HG02870 (cell line): Measurements from ENCODE around the gene INSYN2A.

Experiments used
- ATAC-seq: cut with Tn5 transposase; IDR thresholded peaks from one replicate; pipeline ENCODE4 v1.9.1; 2021; ENCODE audit warnings: mild to moderate bottlenecking, moderate library complexity; ENCODE audit not compliant: unreplicated experiment

Gene INSYN2A

GRCh38 chr10:127195571-127196281, 665 bp downstream of the INSYN2A start:
- ATAC-seq = no peak

GRCh38 chr10:127195041-127195506, 1.3 kb downstream of the INSYN2A start:
- no peak for ATAC-seq

GRCh38 chr10:127194599-127194998, 1.8 kb downstream of the INSYN2A start:
- no peak for ATAC-seq

GRCh38 chr10:127194111-127194510, 2.3 kb downstream of the INSYN2A start:
- ATAC-seq = no peak

GRCh38 chr10:127193125-127193524, 3.3 kb downstream of the INSYN2A start:
- ATAC-seq = no peak

- no peak for ATAC-seq
Measured at GRCh38 chr10:127190427-127190826, 6.0 kb downstream of the INSYN2A start.

- ATAC-seq = no peak
Measured at GRCh38 chr10:127189226-127189625, 7.2 kb downstream of the INSYN2A start.

GRCh38 chr10:127186813-127187212, 9.6 kb downstream of the INSYN2A start:
- ATAC-seq = no peak

GRCh38 chr10:127184582-127184981, 11.8 kb downstream of the INSYN2A start:
- ATAC-seq = no peak

GRCh38 chr10:127182161-127182560, 14.2 kb downstream of the INSYN2A start:
- ATAC-seq = no peak

- no peak for ATAC-seq
Measured at GRCh38 chr10:127179612-127180250, 16.7 kb downstream of the INSYN2A start.

GRCh38 chr10:127176649-127177048, 19.7 kb downstream of the INSYN2A start:
- ATAC-seq = no peak

GRCh38 chr10:127175357-127176110, 20.9 kb downstream of the INSYN2A start:
- ATAC-seq = no peak

- ATAC-seq = no peak
Measured at GRCh38 chr10:127174866-127175265, 21.5 kb downstream of the INSYN2A start.

- ATAC-seq = no peak
Measured at GRCh38 chr10:127168261-127168660, 28.1 kb downstream of the INSYN2A start.

GRCh38 chr10:127162841-127163240, 33.5 kb downstream of the INSYN2A start:
- no peak for ATAC-seq

GRCh38 chr10:127161482-127161881, 34.9 kb downstream of the INSYN2A start:
- no peak for ATAC-seq

GRCh38 chr10:127159648-127160245, 36.6 kb downstream of the INSYN2A start:
- ATAC-seq = no peak

GRCh38 chr10:127158662-127159061, 37.7 kb downstream of the INSYN2A start:
- no peak for ATAC-seq

- ATAC-seq = no peak
Measured at GRCh38 chr10:127157506-127158200, 38.7 kb downstream of the INSYN2A start.

- no peak for ATAC-seq
Measured at GRCh38 chr10:127157089-127157488, 39.3 kb downstream of the INSYN2A start.
